HepG2 (cell line): ENCODE measurements around the gene OR10W1. TPM values are rescaled to one million over a fixed set of nuclear protein-coding genes. Genes with fewer than 3 reads are reported as not detected.

Experiments used
- ATAC-seq: fragments of 200-7000 bp; cut with Tn5 transposase; 3 replicates; pipeline ENCODE4 v1.9.1; 2020; ENCODE audit warnings: mild to moderate bottlenecking, moderate library complexity
- BruUV-seq: library from RNA; stranded (reverse); fragments of 400-500 nt; replicated peaks from 2 replicates; lab custom pipeline; 2021; lab: Mats Ljungman, UMichigan
- CTCF ChIA-PET: fragments of 300-600 bp; formaldehyde crosslinking; extraction: SDS; loops from one replicate; lab custom pipeline; 2021; ENCODE audit warnings: low total read pairs, inconsistent platforms, low intra/inter-chr PET ratio; lab: Yijun Ruan, JAX
- POLR2A ChIA-PET: fragments of 350-600 bp; sonication (Branson Sonifier 250); formaldehyde crosslinking; loops from one replicate; lab custom pipeline; 2020; ENCODE audit warnings: antibody characterized with exemption, inconsistent platforms; lab: Yijun Ruan, JAX
- DNase-seq: peaks from one replicate; pipeline ENCODE4 v3.0.0-alpha.2; 2015; ENCODE audit warnings: low spot score
- FAIRE-seq: peaks from 3 replicates; lab custom pipeline; 2011; peaks lifted over from hg19 to GRCh38; lab: Jason Lieb, UNC
- H2AFZ ChIP-seq: one replicate; pipeline ENCODE4 v1.6.1; 2011; ENCODE audit warnings: low read length, inconsistent platforms
- H3K27ac ChIP-seq: fragments of 300-600 bp; 3 replicates; pipeline ENCODE4 v1.8.0; 2011; ENCODE audit warnings: mixed run types, mild to moderate bottlenecking, mixed read lengths, low read length, inconsistent platforms; ENCODE audit not compliant: insufficient read depth; ENCODE audit errors: extremely low read length
- H3K27me3 ChIP-seq, 2 experiments: fragments of 200-600 bp in 1 of 2; 2 replicates in 1 of 2; 3 replicates in 1 of 2; pipeline versions ENCODE4 v1.6.0 to v1.8.0; 2011; ENCODE audit warnings: low read length in 2 of 2, mild to moderate bottlenecking in 2 of 2, moderate library complexity in 2 of 2, inconsistent platforms in 1 of 2; ENCODE audit not compliant: insufficient read depth in 2 of 2, control insufficient read depth in 1 of 2
- H3K36me3 ChIP-seq, 2 experiments: fragments of 200-600 bp in 1 of 2; replicated peaks in 1 of 2; 2 replicates in 1 of 2; 3 replicates in 1 of 2; pipeline versions ENCODE4 v1.5.1 to v1.8.0; 2011; ENCODE audit warnings: low read length in 2 of 2, inconsistent platforms in 1 of 2; ENCODE audit not compliant: insufficient read depth in 2 of 2, control insufficient read depth in 1 of 2
- H3K4me1 ChIP-seq: 2 replicates; pipeline ENCODE4 v1.5.1; 2012; ENCODE audit warnings: low read length, inconsistent platforms; ENCODE audit not compliant: insufficient read depth
- H3K4me2 ChIP-seq: 2 replicates; pipeline ENCODE4 v1.6.0; 2011; ENCODE audit warnings: low read depth, low read length, inconsistent platforms
- H3K4me3 ChIP-seq, 3 experiments: fragments of 200-600 bp in 1 of 3; sonication (generic), shearing (Covaris generic) in 1 of 3; replicated peaks in 1 of 3; 2 replicates each; pipeline ENCODE4 v1.5.1; 2011 to 2016; ENCODE audit warnings: low read length in 3 of 3, inconsistent platforms in 2 of 3, low read depth in 2 of 3, mild to moderate bottlenecking in 2 of 3, control low read depth in 1 of 3, mixed read lengths in 1 of 3; ENCODE audit not compliant: insufficient read depth in 1 of 3
- H3K79me2 ChIP-seq: one replicate; pipeline ENCODE4 v1.6.1; 2011; ENCODE audit warnings: low read length, inconsistent platforms; ENCODE audit not compliant: insufficient read depth
- H3K9ac ChIP-seq: 2 replicates; pipeline ENCODE4 v1.6.0; 2011; ENCODE audit warnings: mild to moderate bottlenecking, low read depth, low read length, inconsistent platforms; ENCODE audit not compliant: insufficient read depth
- H3K9me3 ChIP-seq: 2 replicates; pipeline ENCODE4 v1.5.1; 2012; ENCODE audit warnings: mild to moderate bottlenecking, low read length
- H4K20me1 ChIP-seq: 2 replicates; pipeline ENCODE4 v1.6.0; 2011; ENCODE audit warnings: inconsistent platforms, mild to moderate bottlenecking, low read length, moderate library complexity; ENCODE audit not compliant: insufficient read depth
- ERF ChIP-seq: IDR thresholded peaks from 2 replicates; pipeline ENCODE4 v1.6.1; 2018; ENCODE audit warnings: missing biosample characterization, missing genetic modification reagents
- GATAD2A ChIP-seq: IDR thresholded peaks from 2 replicates; pipeline ENCODE4 v1.6.1; 2016
- HMG20B ChIP-seq: conservative IDR thresholded peaks from 2 replicates; pipeline ENCODE4 v1.6.1; 2016; ENCODE audit warnings: missing genetic modification reagents, missing compliant biosample characterization
- HMGA1 ChIP-seq: sonication (generic); formaldehyde crosslinking; conservative IDR thresholded peaks from 2 replicates; pipeline ENCODE4 v1.4.0; 2020; ENCODE audit warnings: missing genetic modification reagents
- HNF4G ChIP-seq, 2 experiments: sonication (generic) in 1 of 2; formaldehyde crosslinking in 1 of 2; IDR thresholded peaks; 2 replicates each; pipeline versions ENCODE4 v1.4.0 to v1.6.1; 2011 to 2020; ENCODE audit warnings: borderline replicate concordance in 2 of 2, low read depth in 2 of 2, mild to moderate bottlenecking in 2 of 2, low read length in 1 of 2, missing genetic modification reagents in 1 of 2, moderate library complexity in 1 of 2
- HNRNPLL ChIP-seq: fragments of 200-400 bp; formaldehyde crosslinking; IDR thresholded peaks from 2 replicates; pipeline ENCODE4 v1.6.1; 2017; ENCODE audit warnings: mild to moderate bottlenecking, low read depth, low read length; ENCODE audit not compliant: poor library complexity, severe bottlenecking
- KAT7 ChIP-seq: IDR thresholded peaks from 2 replicates; pipeline ENCODE4 v1.6.1; 2018; ENCODE audit warnings: borderline replicate concordance, missing compliant biosample characterization
- PCBP2 ChIP-seq: fragments of 200-400 bp; formaldehyde crosslinking; optimal IDR thresholded peaks from 2 replicates; pipeline ENCODE3; 2018; ENCODE audit warnings: low read length, low read depth; ENCODE audit not compliant: poor library complexity, severe bottlenecking
- SMARCE1 ChIP-seq: fragments of 450-650 bp; IDR thresholded peaks from 2 replicates; pipeline ENCODE4 v1.6.1; 2017; ENCODE audit warnings: borderline replicate concordance
- SMYD3 ChIP-seq: sonication (generic); formaldehyde crosslinking; IDR thresholded peaks from 2 replicates; pipeline ENCODE4 v1.8.1; 2023; ENCODE audit warnings: mild to moderate bottlenecking, missing genetic modification reagents
- SUZ12 ChIP-seq: fragments of 150-350 bp; IDR thresholded peaks from 2 replicates; pipeline ENCODE4 v1.6.1; 2014; ENCODE audit warnings: low read depth, low read length
- TFE3 ChIP-seq: IDR thresholded peaks from 2 replicates; pipeline ENCODE4 v1.6.1; 2016
- ZBTB39 ChIP-seq: sonication (generic); formaldehyde crosslinking; IDR thresholded peaks from 2 replicates; pipeline ENCODE4 v1.5.0; 2020; ENCODE audit warnings: missing genetic modification reagents
- ZFYVE20 ChIP-seq: sonication (generic); formaldehyde crosslinking; IDR thresholded peaks from 2 replicates; pipeline ENCODE4 v1.8.0; 2023; ENCODE audit warnings: low read depth, mild to moderate bottlenecking, moderate library complexity, missing genetic modification reagents, borderline replicate concordance
- ZNF362 ChIP-seq: sonication (generic); formaldehyde crosslinking; IDR thresholded peaks from 2 replicates; pipeline ENCODE4 v1.4.0; 2020; ENCODE audit warnings: missing genetic modification reagents, mild to moderate bottlenecking, borderline replicate concordance
- ZNF383 ChIP-seq: sonication (generic); formaldehyde crosslinking; IDR thresholded peaks from 2 replicates; pipeline ENCODE4 v1.4.0; 2020; ENCODE audit warnings: missing genetic modification reagents, mild to moderate bottlenecking, borderline replicate concordance
- ZNF549 ChIP-seq: sonication (generic); formaldehyde crosslinking; IDR thresholded peaks from 2 replicates; pipeline ENCODE4 v1.5.0; 2020; ENCODE audit warnings: missing genetic modification reagents
- ZNF691 ChIP-seq: sonication (generic); formaldehyde crosslinking; IDR thresholded peaks from 2 replicates; pipeline ENCODE4 v1.4.0; 2020; ENCODE audit warnings: missing genetic modification reagents, low read depth, mild to moderate bottlenecking, borderline replicate concordance
- ZNF724P ChIP-seq: sonication (generic); formaldehyde crosslinking; IDR thresholded peaks from 2 replicates; pipeline ENCODE4 v1.8.0; 2022; ENCODE audit warnings: missing genetic modification reagents, borderline replicate concordance
- WGBS: methylation state at CpG from one replicate; pipeline ENCODE4 v1.1.6; 2017; ENCODE audit warnings: low lambda C conversion rate; 5-methylcytosine and 5-hydroxymethylcytosine counted together
- in situ Hi-C: cut with HindIII; loops from 2 replicates; pipeline ENCODE4 v1.10.0; 2017; ENCODE audit warnings: low pct_unique_long_range_greater_than_20kb; ENCODE audit not compliant: extremely low pct_ligation_motif_present
- intact Hi-C: fragments of 100-400 bp; cut with micrococcal nuclease; formaldehyde crosslinking; loops from one replicate; pipeline ENCODE4 v1.10.0; 2022; ENCODE audit not compliant: unreplicated experiment
- polyA plus RNA-seq, 8 experiments: library from polyadenylated mRNA; depleted of rRNA in 3 of 8; stranded (reverse) in 7 of 8; unstranded in 1 of 8; fragments of >200 nt; fragmentation: Illumina TruSeq in 4 of 8; extraction: Trizol in 4 of 8; gene quantifications; 2 replicates each; pipeline versions ENCODE4 v1.2.1 to v1.2.3, GENCODE V29; 2011 to 2016; ENCODE audit warnings: low read depth in 4 of 8, missing spikeins in 1 of 8, mixed read lengths in 1 of 8; ENCODE audit not compliant: insufficient read depth in 1 of 8
- total RNA-seq, 5 experiments: library from RNA; depleted of rRNA; stranded (reverse); fragments of >200 nt; fragmentation: Illumina TruSeq; extraction: Trizol; gene quantifications; 2 replicates each; pipeline ENCODE4 v1.2.3, GENCODE V29; 2016; ENCODE audit warnings: low read depth in 1 of 5

Gene OR10W1
- total and polyA plus RNA-seq, 2 of the 13 experiments (the other 11 are each of a cell fraction or from before 2014, with no cell fraction given), result not detected

GRCh38 chr11:58227956-58228615, 40.0 kb downstream of the OR10W1 start:
- CTCF ChIA-PET, result no interaction called here
- H3K4me3 ChIP-seq, result no peak overlapping the region
- no peaks in the 10 kb centered on the region for H4K20me1 ChIP-seq
- intact Hi-C loops (no loop called here), in situ Hi-C loops (no loop called here)
- H3K9ac ChIP-seq, result no peak overlapping the region
- no TSS peak for BruUV-seq
- no peak overlapping the region for H3K4me2 ChIP-seq
- no peaks in the 10 kb centered on the region for H3K27me3 ChIP-seq
- POLR2A ChIA-PET, result no interaction called here
- H3K79me2 ChIP-seq, result no peaks in the 10 kb centered on the region
- TF ChIP-seq SMYD3 (CRISPR knock-in tag) (no peak), PCBP2 (no peak), ZNF724P (CRISPR knock-in tag) (no peak), ZFYVE20 (CRISPR knock-in tag) (no peak), HNF4G (IDR thresholded peaks at IDR 0.05; ENCODE audit: borderline replicate concordance, low read depth, low read length) (no peak), HNF4G (CRISPR knock-in tag; IDR thresholded peaks at IDR 0.05; ENCODE audit: borderline replicate concordance, low read depth) (no peak), ZBTB39 (no peak), KAT7 (CRISPR knock-in tag) (no peak), ZNF383 (CRISPR knock-in tag) (no peak), ZNF691 (no peak), ZNF362 (CRISPR knock-in tag) (no peak), ERF (CRISPR knock-in tag) (no peak), HNRNPLL (no peak), GATAD2A (CRISPR knock-in tag) (no peak), SUZ12 (no peak), HMGA1 (CRISPR knock-in tag) (no peak), HMG20B (CRISPR knock-in tag) (no peak), ZNF549 (CRISPR knock-in tag) (no peak), TFE3 (no peak), SMARCE1 (no peak)
- FAIRE-seq (no peak), DNase-seq (no peak), ATAC-seq (no peak)
- H3K9me3 ChIP-seq, result no peaks in the 10 kb centered on the region
- no peaks in the 10 kb centered on the region for H3K36me3 ChIP-seq
- no peak overlapping the region for H3K27ac ChIP-seq
- WGBS, result 76% methylated on average over 32 of the region's 32 CpGs
- no peak overlapping the region for H2AFZ ChIP-seq
- 0 out of 2 replicates have a peak, but pooled peaks cover 6% of the 10 kb centered on the region for H3K4me1 ChIP-seq
